ENCODE results near the gene DRC7. TPM values are rescaled to one million over a fixed set of nuclear protein-coding genes. Genes with fewer than 3 reads are reported as not detected.
A peak's percentile ranks its signal among the peaks of the same experiment; 100 is the strongest.

DRC7 gene
- polyA plus RNA-seq, 1 of the 3 experiments (the other 2 are of a cell fraction), result 0.58 TPM

GRCh38 chr16:57764006-57764340 is 69.4 kb downstream of the DRC7 start:
- H4K20me1 ChIP-seq (ENCODE audit: insufficient read depth), result no peaks in the 10 kb centered on the region
- TF ChIP-seq RAD21 (IDR thresholded peaks at IDR 0.05; ENCODE audit: low read length) (no peak), RCOR1 (IDR thresholded peaks at IDR 0.05; ENCODE audit: low read length) (no peak)
- POLR2A ChIA-PET, result no interaction called here
- H3K27ac ChIP-seq (ENCODE audit: low read depth in 2 of 2, low read length in 1 of 2), result peak overlapping the region in 1 of 2 experiments; percentile 93; a peak in 2 of 4 replicates
- H3K79me2 ChIP-seq (ENCODE audit: insufficient read depth), result no peaks in the 10 kb centered on the region
- H3K27me3 ChIP-seq (ENCODE audit: insufficient read depth), result no peaks in the 10 kb centered on the region
- H3K4me1 ChIP-seq (ENCODE audit: control insufficient read depth in 1 of 2, insufficient read depth in 2 of 2, low read depth in 1 of 2, low read length in 1 of 2), result peaks cover 4 to 16% of the 10 kb centered on the region in 2 experiments; a peak in 3 of 4 replicates
- H3K4me3 ChIP-seq (ENCODE audit: low read depth in 2 of 2, low read length in 1 of 2), result no peak overlapping the region
- CTCF ChIA-PET, result interaction anchor here (0.8 to 1.8 kb wide), 5 partner anchors 100 to 358 kb away, joined by 3 to 6 read pairs (median 4); partner anchors contain the start of gene USB1
- H3K9me3 ChIP-seq, result no peaks in the 10 kb centered on the region
- H3K9ac ChIP-seq, result no peak overlapping the region
- no peak overlapping the region for H3K4me2 ChIP-seq
- no peak overlapping the region for H2AFZ ChIP-seq (ENCODE audit: low read depth)
- no peaks in the 10 kb centered on the region for H3K9me2 ChIP-seq
- peaks cover 18% of the 10 kb centered on the region for H3F3A ChIP-seq (replicated peaks; ENCODE audit: insufficient read depth)
- no CpG with 5 or more reads among the region's 9 CpGs for WGBS (ENCODE audit: low lambda C conversion rate)
- H3K36me3 ChIP-seq (replicated peaks in 1 of 2; ENCODE audit: control insufficient read depth in 1 of 2, insufficient read depth in 2 of 2, low read length in 1 of 2), result peaks cover 20 to 28% of the 10 kb centered on the region in 2 experiments
- DNase-seq, result no peak

GRCh38 chr16:57764341-57765159 is 69.9 kb downstream of the DRC7 start:
- H4K20me1 ChIP-seq (ENCODE audit: insufficient read depth), result no peaks in the 10 kb centered on the region
- H3F3A ChIP-seq (replicated peaks; ENCODE audit: insufficient read depth), result peaks cover 16% of the 10 kb centered on the region
- H3K79me2 ChIP-seq (ENCODE audit: insufficient read depth), result no peaks in the 10 kb centered on the region
- peak; percentile 93 for DNase-seq
- H3K9me3 ChIP-seq, result no peaks in the 10 kb centered on the region
- WGBS (ENCODE audit: low lambda C conversion rate), result 13% methylated on average over 5 of the region's 6 CpGs
- CTCF ChIA-PET, result interaction anchor here (0.8 to 1.8 kb wide), 4 partner anchors 99 to 236 kb away, joined by 3 to 6 read pairs (median 4); partner anchors contain the start of gene USB1
- H3K9ac ChIP-seq, result peak overlapping the region; percentile 52; the same call in 1 of the 2 replicates
- POLR2A ChIA-PET, result no interaction called here
- no peaks in the 10 kb centered on the region for H3K9me2 ChIP-seq
- peak overlapping the region; percentile 56 to 93 for H3K27ac ChIP-seq (ENCODE audit: low read depth in 2 of 2, low read length in 1 of 2)
- H3K4me2 ChIP-seq, result peak overlapping the region; percentile 71; the same call in 1 of the 2 replicates
- H2AFZ ChIP-seq (ENCODE audit: low read depth), result no peak overlapping the region
- peaks cover 4 to 16% of the 10 kb centered on the region in 2 experiments; a peak in 3 of 4 replicates for H3K4me1 ChIP-seq (ENCODE audit: control insufficient read depth in 1 of 2, insufficient read depth in 2 of 2, low read depth in 1 of 2, low read length in 1 of 2)
- peaks cover 20 to 27% of the 10 kb centered on the region in 2 experiments for H3K36me3 ChIP-seq (replicated peaks in 1 of 2; ENCODE audit: control insufficient read depth in 1 of 2, insufficient read depth in 2 of 2, low read length in 1 of 2)
- no peak overlapping the region for H3K4me3 ChIP-seq (ENCODE audit: low read depth in 2 of 2, low read length in 1 of 2)
- H3K27me3 ChIP-seq (ENCODE audit: insufficient read depth), result no peaks in the 10 kb centered on the region
- TF ChIP-seq RCOR1 (IDR thresholded peaks at IDR 0.05; ENCODE audit: low read length), result peak; percentile 68
- peak; percentile 74 for TF ChIP-seq CHD2 (IDR thresholded peaks at IDR 0.05; ENCODE audit: low read length, partially characterized antibody)
- peak; percentile 65; the same call in 1 of the 2 replicates for TF ChIP-seq SIN3A (IDR thresholded peaks at IDR 0.05; ENCODE audit: borderline replicate concordance, low read depth, low read length)
- peak; percentile 21; the same call in 1 of the 2 replicates for TF ChIP-seq SMC3 (IDR thresholded peaks at IDR 0.05; ENCODE audit: low read depth, low read length)
- peak; percentile 92 for TF ChIP-seq GATA2 (CRISPR knock-in tag; IDR thresholded peaks at IDR 0.05)
- TF ChIP-seq ZBTB33 (IDR thresholded peaks at IDR 0.05; ENCODE audit: borderline replicate concordance, low read depth), result no peak
- peak; percentile 66; the same call in 1 of the 2 replicates for TF ChIP-seq JUND (IDR thresholded peaks at IDR 0.05)
- TF ChIP-seq POLR2AphosphoS5 (IDR thresholded peaks at IDR 0.05; ENCODE audit: low read depth, low read length), result peak; percentile 35; the same call in 1 of the 2 replicates
- no peak for TF ChIP-seq CTCF (IDR thresholded peaks at IDR 0.05)
- no peak for TF ChIP-seq TEAD4 (IDR thresholded peaks at IDR 0.05; ENCODE audit: borderline replicate concordance, insufficient read depth)
- TF ChIP-seq FOXM1 (IDR thresholded peaks at IDR 0.05; ENCODE audit: low read depth), result no peak
- no peak for TF ChIP-seq NRF1 (IDR thresholded peaks at IDR 0.05; ENCODE audit: low read depth, low read length)
- no peak for TF ChIP-seq RXRA (IDR thresholded peaks at IDR 0.05; ENCODE audit: borderline replicate concordance, low read depth)
- peak; percentile 34; the same call in 1 of the 2 replicates for TF ChIP-seq TAF1 (IDR thresholded peaks at IDR 0.05; ENCODE audit: borderline replicate concordance, low read depth, low read length)
- no peak for TF ChIP-seq IRF3 (IDR thresholded peaks at IDR 0.05; ENCODE audit: low read depth, low read length)
- no peak for TF ChIP-seq USF2 (IDR thresholded peaks at IDR 0.05; ENCODE audit: borderline replicate concordance, low read depth, low read length)
- peak; percentile 97 for TF ChIP-seq MAX (IDR thresholded peaks at IDR 0.05; ENCODE audit: low read depth)
- peak; percentile 77 for TF ChIP-seq TCF12 (IDR thresholded peaks at IDR 0.05)
